HepG2 (cell line): ENCODE results near the gene SLC25A18. TPM values are rescaled to one million over a fixed set of nuclear protein-coding genes. Genes with fewer than 3 reads are reported as not detected.

Source experiments
- AHDC1 ChIP-seq: sonication (generic); formaldehyde crosslinking; IDR thresholded peaks from 2 replicates; pipeline ENCODE4 v1.5.1; 2020; ENCODE audit warnings: mild to moderate bottlenecking, missing genetic modification reagents, borderline replicate concordance
- FOXC1 ChIP-seq: sonication (generic); formaldehyde crosslinking; IDR thresholded peaks from 2 replicates; pipeline ENCODE4 v1.8.0; 2022; ENCODE audit warnings: mild to moderate bottlenecking, missing genetic modification reagents, borderline replicate concordance
- HBP1 ChIP-seq: IDR thresholded peaks from 2 replicates; pipeline ENCODE4 v1.6.1; 2016; ENCODE audit warnings: low read depth, control low read depth
- IRF9 ChIP-seq: sonication (generic); formaldehyde crosslinking; IDR thresholded peaks from 2 replicates; pipeline ENCODE4 v1.8.0; 2022; ENCODE audit warnings: missing genetic modification reagents, mild to moderate bottlenecking, borderline replicate concordance
- NPAS2 ChIP-seq: sonication (generic); formaldehyde crosslinking; IDR thresholded peaks from 2 replicates; pipeline ENCODE4 v1.8.0; 2022; ENCODE audit warnings: mild to moderate bottlenecking, missing genetic modification reagents, borderline replicate concordance
- PCBP2 ChIP-seq: fragments of 200-400 bp; formaldehyde crosslinking; optimal IDR thresholded peaks from 2 replicates; pipeline ENCODE3; 2018; ENCODE audit warnings: low read length, low read depth; ENCODE audit not compliant: poor library complexity, severe bottlenecking
- RARA ChIP-seq: IDR thresholded peaks from 2 replicates; pipeline ENCODE4 v1.6.1; 2016; ENCODE audit warnings: missing genetic modification reagents, missing compliant biosample characterization
- SATB2 ChIP-seq: sonication (generic); formaldehyde crosslinking; IDR thresholded peaks from 2 replicates; pipeline ENCODE4 v1.5.0; 2020; ENCODE audit warnings: missing genetic modification reagents
- THAP7 ChIP-seq: sonication (generic); formaldehyde crosslinking; IDR thresholded peaks from 2 replicates; pipeline ENCODE4 v1.8.1; 2023; ENCODE audit warnings: mild to moderate bottlenecking, missing genetic modification reagents
- ZFP41 ChIP-seq: sonication (generic); formaldehyde crosslinking; IDR thresholded peaks from 2 replicates; pipeline ENCODE4 v1.4.0; 2020; ENCODE audit warnings: mild to moderate bottlenecking, missing genetic modification reagents, borderline replicate concordance
- ZNF280D ChIP-seq: sonication (generic); formaldehyde crosslinking; IDR thresholded peaks from 2 replicates; pipeline ENCODE4 v1.5.1; 2020; ENCODE audit warnings: mild to moderate bottlenecking, missing genetic modification reagents
- polyA plus RNA-seq, 8 experiments: library from polyadenylated mRNA; depleted of rRNA in 3 of 8; stranded (reverse) in 7 of 8; unstranded in 1 of 8; fragments of >200 nt; fragmentation: Illumina TruSeq in 4 of 8; extraction: Trizol in 4 of 8; gene quantifications; 2 replicates each; pipeline versions ENCODE4 v1.2.1 to v1.2.3, GENCODE V29; 2011 to 2016; ENCODE audit warnings: low read depth in 4 of 8, missing spikeins in 1 of 8, mixed read lengths in 1 of 8; ENCODE audit not compliant: insufficient read depth in 1 of 8
- total RNA-seq, 5 experiments: library from RNA; depleted of rRNA; stranded (reverse); fragments of >200 nt; fragmentation: Illumina TruSeq; extraction: Trizol; gene quantifications; 2 replicates each; pipeline ENCODE4 v1.2.3, GENCODE V29; 2016; ENCODE audit warnings: low read depth in 1 of 5

Gene SLC25A18
- total and polyA plus RNA-seq, 2 of the 13 experiments (the other 11 are each of a cell fraction or from before 2014, with no cell fraction given), result 0.28 to 0.75 TPM

GRCh38 chr22:17638432-17639246 is 75.3 kb downstream of the SLC25A18 start, which contains the start of gene BCL2L13 (continued):
- TF ChIP-seq ZFP41 (CRISPR knock-in tag) (no peak), HBP1 (CRISPR knock-in tag) (peak; percentile 30), NPAS2 (no peak), RARA (CRISPR knock-in tag) (peak; percentile 30), FOXC1 (CRISPR knock-in tag) (no peak; the same call in 1 of the 2 replicates), AHDC1 (CRISPR knock-in tag) (no peak; the same call in 1 of the 2 replicates), THAP7 (CRISPR knock-in tag) (no peak), ZNF280D (no peak), IRF9 (CRISPR knock-in tag) (no peak), SATB2 (no peak), PCBP2 (no peak)
